Measurements from ENCODE around the gene SPINK13.
"Not testable (repeated sequence)": the region's sequence is repeated elsewhere in the genome, so short reads cannot be mapped to it uniquely, and the experiment has no call there.

The SPINK13 gene

GRCh38 chr5:148312153-148312552, 43.6 kb downstream of the SPINK13 start, which contains the start of gene SPINK7:
Gene SPINK7, plus strand, starts transcription at chr5:148312423. Its CDS starts 61 bp downstream, at chr5:148312484.
- no peak for TF ChIP-seq CTCF (IDR thresholded peaks at IDR 0.05; ENCODE audit: low read depth, low read length)
- H3K4me3 ChIP-seq (replicated peaks in 1 of 2; ENCODE audit: low read depth in 2 of 2, low read length in 2 of 2), result no peak within 1 kb of the TSS
- no peak for DNase-seq (ENCODE audit: low read depth in 2 of 2)

- TF ChIP-seq CTCF (IDR thresholded peaks at IDR 0.05; ENCODE audit: low read depth, low read length), result no peak
- no peak for DNase-seq (ENCODE audit: low read depth in 2 of 2)
- no peak overlapping the region for H3K4me3 ChIP-seq (replicated peaks in 1 of 2; ENCODE audit: low read depth in 2 of 2, low read length in 2 of 2)
Measured at GRCh38 chr5:148314187-148314586, 45.6 kb downstream of the SPINK13 start.

- H3K4me3 ChIP-seq (replicated peaks in 1 of 2; ENCODE audit: low read depth in 2 of 2, low read length in 2 of 2), result no peak overlapping the region
- TF ChIP-seq CTCF (IDR thresholded peaks at IDR 0.05; ENCODE audit: low read depth, low read length), result no peak
- DNase-seq (ENCODE audit: low read depth in 2 of 2), result no peak
Measured at GRCh38 chr5:148314731-148315130, 46.1 kb downstream of the SPINK13 start.

- DNase-seq (ENCODE audit: low read depth in 2 of 2), result not testable (repeated sequence)
- H3K4me3 ChIP-seq (replicated peaks in 1 of 2; ENCODE audit: low read depth in 2 of 2, low read length in 2 of 2), result peak overlapping the region in 1 of 2 donors; percentile 6
Measured at GRCh38 chr5:148320011-148320963, 51.7 kb downstream of the SPINK13 start.

- no peak overlapping the region for H3K4me3 ChIP-seq (replicated peaks in 1 of 2; ENCODE audit: low read depth in 2 of 2, low read length in 2 of 2)
- no peak for TF ChIP-seq CTCF (IDR thresholded peaks at IDR 0.05; ENCODE audit: low read depth, low read length)
- DNase-seq (ENCODE audit: low read depth in 2 of 2), result no peak
Measured at GRCh38 chr5:148333262-148333849, 64.8 kb downstream of the SPINK13 start.

GRCh38 chr5:148335259-148335658, 66.7 kb downstream of the SPINK13 start, which contains the start of gene SPINK9:
Gene SPINK9, plus strand, starts transcription at chr5:148335559. Its CDS starts 55 bp downstream, at chr5:148335614.
- no peak within 1 kb of the TSS for H3K4me3 ChIP-seq (replicated peaks in 1 of 2; ENCODE audit: low read depth in 2 of 2, low read length in 2 of 2)
- no peak for TF ChIP-seq CTCF (IDR thresholded peaks at IDR 0.05; ENCODE audit: low read depth, low read length)
- DNase-seq (ENCODE audit: low read depth in 2 of 2), result no peak

All from cardiac fibroblast (primary cell).